ENCODE data around the gene LEF1. TPM values are rescaled to one million over a fixed set of nuclear protein-coding genes. Genes with fewer than 3 reads are reported as not detected.

Gene LEF1
- total RNA-seq, 1 donor from 2014 or later: 16.6 TPM

GRCh38 chr4:108143515-108143914, 25.2 kb downstream of the LEF1 start:
- Histone ChIP-seq H3K4me1 (ENCODE audit: insufficient read depth, low read length) (no peaks in the 10 kb centered on the region), H3K79me2 (ENCODE audit: insufficient read depth, low read length) (no peaks in the 10 kb centered on the region), H2AFZ (ENCODE audit: low read depth, low read length) (no peak overlapping the region), H3K4me2 (ENCODE audit: low read length) (no peak overlapping the region), H3K9me3 (ENCODE audit: insufficient read depth, low read depth, low read length) (no peaks in the 10 kb centered on the region), H4K20me1 (ENCODE audit: insufficient read depth, low read length) (no peaks in the 10 kb centered on the region), H3K9ac (ENCODE audit: low read length) (no peak overlapping the region), H3K27me3 (ENCODE audit: insufficient read depth, low read length) (no peaks in the 10 kb centered on the region), H3K36me3 (ENCODE audit: insufficient read depth, low read length) (no peaks in the 10 kb centered on the region), H3K4me3 (ENCODE audit: insufficient read depth, low read depth, low read length) (no peak overlapping the region), H3K27ac (ENCODE audit: low read depth, low read length) (no peak overlapping the region)
- Mint-ChIP-seq H3K9me3 (ENCODE audit: unreplicated experiment) (no peaks in the 10 kb centered on the region), H3K27ac (ENCODE audit: unreplicated experiment) (no peak overlapping the region), H3K4me3 (ENCODE audit: unreplicated experiment) (no peak overlapping the region), H3K4me1 (ENCODE audit: low read depth, unreplicated experiment) (peaks cover 18% of the 10 kb centered on the region), H3K36me3 (ENCODE audit: low read depth, unreplicated experiment) (peaks cover 5% of the 10 kb centered on the region), H3K27me3 (ENCODE audit: low read depth, unreplicated experiment) (peaks cover 2% of the 10 kb centered on the region)
- no peak for FAIRE-seq
- no peak for DNase-seq (ENCODE audit: low read depth)
- TF ChIP-seq EZH2 (IDR thresholded peaks at IDR 0.05; ENCODE audit: insufficient read depth, low read length) (no peak), CTCF (IDR thresholded peaks at IDR 0.05; ENCODE audit: insufficient read depth, low read depth, low read length) (no peak)

DNA sequence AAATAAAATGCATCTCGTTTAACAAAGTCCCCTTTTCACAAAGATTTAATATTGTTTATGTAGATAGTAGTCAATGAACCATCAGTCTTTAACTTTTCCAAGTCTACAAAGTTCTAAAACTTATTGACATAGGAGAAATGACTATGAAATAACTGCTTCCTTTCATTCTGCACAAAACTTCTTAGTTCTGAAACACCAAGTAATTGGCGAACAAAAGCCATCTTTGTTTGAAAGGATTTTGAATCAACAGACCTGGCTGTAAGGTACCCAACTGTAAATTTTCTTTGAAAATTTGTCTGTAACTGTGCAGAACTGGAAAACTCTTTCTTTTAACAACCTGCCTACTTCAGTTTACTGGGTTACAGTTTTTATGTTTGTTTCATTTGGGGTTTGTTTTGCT, 25.9 kb downstream of the LEF1 start:
- peaks cover 18% of the 10 kb centered on the region for H3K4me1 Mint-ChIP-seq (ENCODE audit: low read depth, unreplicated experiment)
- no peak for DNase-seq (ENCODE audit: low read depth)
- Histone ChIP-seq H3K9me3 (ENCODE audit: insufficient read depth, low read depth, low read length) (no peaks in the 10 kb centered on the region), H2AFZ (ENCODE audit: low read depth, low read length) (no peak overlapping the region), H3K4me1 (ENCODE audit: insufficient read depth, low read length) (no peaks in the 10 kb centered on the region), H3K79me2 (ENCODE audit: insufficient read depth, low read length) (no peaks in the 10 kb centered on the region), H3K4me2 (ENCODE audit: low read length) (no peak overlapping the region), H3K9ac (ENCODE audit: low read length) (no peak overlapping the region), H4K20me1 (ENCODE audit: insufficient read depth, low read length) (no peaks in the 10 kb centered on the region), H3K36me3 (ENCODE audit: insufficient read depth, low read length) (no peaks in the 10 kb centered on the region), H3K27me3 (ENCODE audit: insufficient read depth, low read length) (no peaks in the 10 kb centered on the region), H3K4me3 (ENCODE audit: insufficient read depth, low read depth, low read length) (no peak overlapping the region), H3K27ac (ENCODE audit: low read depth, low read length) (no peak overlapping the region)
- no peaks in the 10 kb centered on the region for H3K9me3 Mint-ChIP-seq (ENCODE audit: unreplicated experiment)
- H3K27me3 Mint-ChIP-seq (ENCODE audit: low read depth, unreplicated experiment): peaks cover 2% of the 10 kb centered on the region
- H3K36me3 Mint-ChIP-seq (ENCODE audit: low read depth, unreplicated experiment): peaks cover 5% of the 10 kb centered on the region
- no peak overlapping the region for H3K4me3 Mint-ChIP-seq (ENCODE audit: unreplicated experiment)
- H3K27ac Mint-ChIP-seq (ENCODE audit: unreplicated experiment): no peak overlapping the region
- no peak for FAIRE-seq
- TF ChIP-seq CTCF (IDR thresholded peaks at IDR 0.05; ENCODE audit: insufficient read depth, low read depth, low read length) (no peak), EZH2 (IDR thresholded peaks at IDR 0.05; ENCODE audit: insufficient read depth, low read length) (no peak)

GRCh38 chr4:108141213-108141950, 27.4 kb downstream of the LEF1 start:
- Mint-ChIP-seq H3K4me1 (ENCODE audit: low read depth, unreplicated experiment) (peaks cover 18% of the 10 kb centered on the region), H3K4me3 (ENCODE audit: unreplicated experiment) (no peak overlapping the region), H3K36me3 (ENCODE audit: low read depth, unreplicated experiment) (peaks cover 5% of the 10 kb centered on the region), H3K27me3 (ENCODE audit: low read depth, unreplicated experiment) (peaks cover 2% of the 10 kb centered on the region), H3K9me3 (ENCODE audit: unreplicated experiment) (no peaks in the 10 kb centered on the region), H3K27ac (ENCODE audit: unreplicated experiment) (no peak overlapping the region)
- DNase-seq (ENCODE audit: low read depth) (no peak), FAIRE-seq (no peak)
- H3K36me3 ChIP-seq (ENCODE audit: insufficient read depth, low read length): no peaks in the 10 kb centered on the region
- no peak overlapping the region for H2AFZ ChIP-seq (ENCODE audit: low read depth, low read length)
- H3K27ac ChIP-seq (ENCODE audit: low read depth, low read length): no peak overlapping the region
- H3K79me2 ChIP-seq (ENCODE audit: insufficient read depth, low read length): no peaks in the 10 kb centered on the region
- TF ChIP-seq CTCF (IDR thresholded peaks at IDR 0.05; ENCODE audit: insufficient read depth, low read depth, low read length) (no peak), EZH2 (IDR thresholded peaks at IDR 0.05; ENCODE audit: insufficient read depth, low read length) (no peak)
- H4K20me1 ChIP-seq (ENCODE audit: insufficient read depth, low read length): no peaks in the 10 kb centered on the region
- H3K4me3 ChIP-seq (ENCODE audit: insufficient read depth, low read depth, low read length): no peak overlapping the region
- H3K9me3 ChIP-seq (ENCODE audit: insufficient read depth, low read depth, low read length): no peaks in the 10 kb centered on the region
- H3K27me3 ChIP-seq (ENCODE audit: insufficient read depth, low read length): no peaks in the 10 kb centered on the region
- H3K4me2 ChIP-seq (ENCODE audit: low read length): no peak overlapping the region
- no peaks in the 10 kb centered on the region for H3K4me1 ChIP-seq (ENCODE audit: insufficient read depth, low read length)
- H3K9ac ChIP-seq (ENCODE audit: low read length): no peak overlapping the region
